ENCODE data around the gene TMC2.

- TF ChIP-seq, protein P1, sequence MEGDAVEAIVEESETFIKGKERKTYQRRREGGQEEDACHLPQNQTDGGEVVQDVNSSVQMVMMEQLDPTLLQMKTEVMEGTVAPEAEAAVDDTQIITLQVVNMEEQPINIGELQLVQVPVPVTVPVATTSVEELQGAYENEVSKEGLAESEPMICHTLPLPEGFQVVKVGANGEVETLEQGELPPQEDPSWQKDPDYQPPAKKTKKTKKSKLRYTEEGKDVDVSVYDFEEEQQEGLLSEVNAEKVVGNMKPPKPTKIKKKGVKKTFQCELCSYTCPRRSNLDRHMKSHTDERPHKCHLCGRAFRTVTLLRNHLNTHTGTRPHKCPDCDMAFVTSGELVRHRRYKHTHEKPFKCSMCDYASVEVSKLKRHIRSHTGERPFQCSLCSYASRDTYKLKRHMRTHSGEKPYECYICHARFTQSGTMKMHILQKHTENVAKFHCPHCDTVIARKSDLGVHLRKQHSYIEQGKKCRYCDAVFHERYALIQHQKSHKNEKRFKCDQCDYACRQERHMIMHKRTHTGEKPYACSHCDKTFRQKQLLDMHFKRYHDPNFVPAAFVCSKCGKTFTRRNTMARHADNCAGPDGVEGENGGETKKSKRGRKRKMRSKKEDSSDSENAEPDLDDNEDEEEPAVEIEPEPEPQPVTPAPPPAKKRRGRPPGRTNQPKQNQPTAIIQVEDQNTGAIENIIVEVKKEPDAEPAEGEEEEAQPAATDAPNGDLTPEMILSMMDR (IDR thresholded peaks at IDR 0.05), result no peak
- no peak for TF ChIP-seq POLR2A (IDR thresholded peaks at IDR 0.05)
Measured at GRCh38 chr20:2519115-2519809, 17.1 kb upstream of the TMC2 start.
